ENCODE results near the gene BUB1B.

DNA sequence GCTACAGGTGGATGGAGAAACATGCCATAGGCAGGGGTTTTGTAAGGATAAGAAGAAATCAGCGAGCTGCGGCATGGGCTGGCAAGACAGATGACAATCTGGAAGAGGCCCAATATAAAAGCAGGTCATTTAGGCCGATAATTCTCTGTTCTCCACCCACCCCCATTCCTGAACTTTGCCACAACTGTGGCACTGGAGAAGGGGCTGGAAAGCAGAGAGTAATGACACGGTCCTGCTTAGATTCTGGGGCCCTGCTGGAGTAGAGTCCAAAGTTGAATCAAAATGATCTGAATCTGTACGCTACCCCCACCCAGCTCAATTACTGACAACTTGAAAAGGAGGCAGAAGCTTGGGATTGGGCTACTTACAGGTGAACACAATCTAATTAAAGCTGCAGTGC lies 18.4 kb upstream of the BUB1B start:
- TF ChIP-seq CTCF (IDR thresholded peaks at IDR 0.05) (no peak), POLR2A (IDR thresholded peaks at IDR 0.05) (no peak), POLR2AphosphoS5 (IDR thresholded peaks at IDR 0.05) (no peak)

Measured in prostate gland (tissue), 2 donors.